Loucy (cell line): ENCODE results near the gene SLC39A10.

Source experiments
- H2AFZ ChIP-seq: fragments of 200-600 bp; sonication (generic); 2 replicates; pipeline ENCODE4 v1.6.0; 2016; ENCODE audit warnings: antibody characterized with exemption, mild to moderate bottlenecking, low read length, moderate library complexity
- H3F3A ChIP-seq: fragments of 200-600 bp; 2 replicates; pipeline ENCODE4 v1.6.0; 2016; ENCODE audit warnings: antibody characterized with exemption, low read depth, mild to moderate bottlenecking
- H3K27me3 ChIP-seq: fragments of 200-600 bp; sonication (generic); 2 replicates; pipeline ENCODE4 v1.6.1; 2014; ENCODE audit warnings: low read length, mild to moderate bottlenecking; ENCODE audit not compliant: insufficient read depth, poor library complexity, severe bottlenecking
- H3K36me3 ChIP-seq: fragments of 200-600 bp; sonication (generic); 2 replicates; pipeline ENCODE4 v1.6.1; 2016; ENCODE audit warnings: low read length; ENCODE audit not compliant: insufficient read depth
- H3K4me1 ChIP-seq: fragments of 200-600 bp; sonication (generic); 2 replicates; pipeline ENCODE4 v1.5.1; 2014; ENCODE audit warnings: low read length, mild to moderate bottlenecking; ENCODE audit not compliant: insufficient read depth, poor library complexity, severe bottlenecking
- H3K4me2 ChIP-seq: fragments of 200-600 bp; sonication (generic); 2 replicates; pipeline ENCODE4 v1.6.0; 2014; ENCODE audit warnings: antibody characterized with exemption, low read length, low read depth, mild to moderate bottlenecking; ENCODE audit not compliant: poor library complexity, severe bottlenecking
- H3K4me3 ChIP-seq: fragments of 200-600 bp; sonication (generic); 2 replicates; pipeline ENCODE4 v1.5.1; 2014; ENCODE audit warnings: low read length, mild to moderate bottlenecking, mixed read lengths; ENCODE audit not compliant: poor library complexity, severe bottlenecking
- H3K79me2 ChIP-seq: fragments of 200-600 bp; sonication (generic); 2 replicates; pipeline ENCODE4 v1.6.1; 2014; ENCODE audit warnings: low read length; ENCODE audit not compliant: insufficient read depth
- H3K9ac ChIP-seq: fragments of 200-600 bp; sonication (generic); 2 replicates; pipeline ENCODE4 v1.6.0; 2014; ENCODE audit warnings: mild to moderate bottlenecking, low read depth, low read length, moderate library complexity; ENCODE audit not compliant: poor library complexity, severe bottlenecking
- H3K9me2 ChIP-seq: fragments of 200-600 bp; sonication (generic); replicated peaks from 2 replicates; pipeline ENCODE4 v1.6.1; 2016; ENCODE audit warnings: low read depth, low read length, mixed read lengths
- H3K9me3 ChIP-seq: fragments of 200-600 bp; sonication (generic); 2 replicates; pipeline ENCODE4 v1.6.1; 2014; ENCODE audit warnings: mild to moderate bottlenecking, antibody characterized with exemption, low read length, low read depth; ENCODE audit not compliant: insufficient read depth
- H4K20me1 ChIP-seq: fragments of 200-600 bp; sonication (generic); 2 replicates; pipeline ENCODE4 v1.6.0; 2014; ENCODE audit warnings: antibody characterized with exemption, low read length, mild to moderate bottlenecking; ENCODE audit not compliant: insufficient read depth, poor library complexity, severe bottlenecking
- EZH2phosphoT487 ChIP-seq: fragments of 200-600 bp; IDR thresholded peaks from 2 replicates; pipeline ENCODE4 v1.6.1; 2018; ENCODE audit warnings: antibody characterized with exemption, mild to moderate bottlenecking, moderate library complexity, borderline replicate concordance
- TF ChIP-seq, protein P1 (sequence below): fragments of 200-600 bp; sonication (generic); conservative IDR thresholded peaks from 2 replicates; pipeline ENCODE4 v1.5.1; 2014; ENCODE audit warnings: mild to moderate bottlenecking, antibody characterized with exemption, low read length

SLC39A10 gene

DNA sequence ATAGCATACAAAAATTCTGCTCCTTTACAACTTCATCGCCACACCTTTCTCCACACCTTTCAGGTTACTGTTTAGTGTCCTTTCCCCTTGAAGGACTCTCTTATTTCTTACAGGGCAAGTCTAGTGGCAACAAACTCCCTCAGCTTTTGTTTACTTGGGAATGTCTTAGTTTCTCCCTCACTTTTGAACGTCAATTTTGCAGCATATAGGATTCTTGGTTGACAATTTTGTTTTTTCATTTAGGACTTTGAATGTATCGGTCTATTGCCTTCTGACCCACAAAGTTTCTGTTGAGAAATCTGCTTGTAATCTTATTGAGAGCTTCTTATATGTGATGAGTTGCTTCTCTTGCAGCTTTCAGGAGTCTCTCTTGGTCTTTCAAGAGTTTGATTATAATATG is 43.5 kb downstream of the SLC39A10 start:
- Histone ChIP-seq H3K4me1 (peaks cover 9% of the 10 kb centered on the region), H2AFZ (no peak overlapping the region), H3K4me2 (no peak overlapping the region), H3K4me3 (no peak overlapping the region), H3K27me3 (no peaks in the 10 kb centered on the region), H3K9me3 (peaks cover 23% of the 10 kb centered on the region), H3K9me2 (no peaks in the 10 kb centered on the region), H3K9ac (no peak overlapping the region), H3K36me3 (peaks cover 12% of the 10 kb centered on the region), H3F3A (no peaks in the 10 kb centered on the region), H4K20me1 (no peaks in the 10 kb centered on the region), H3K79me2 (peaks cover 32% of the 10 kb centered on the region)
- TF ChIP-seq, protein P1, sequence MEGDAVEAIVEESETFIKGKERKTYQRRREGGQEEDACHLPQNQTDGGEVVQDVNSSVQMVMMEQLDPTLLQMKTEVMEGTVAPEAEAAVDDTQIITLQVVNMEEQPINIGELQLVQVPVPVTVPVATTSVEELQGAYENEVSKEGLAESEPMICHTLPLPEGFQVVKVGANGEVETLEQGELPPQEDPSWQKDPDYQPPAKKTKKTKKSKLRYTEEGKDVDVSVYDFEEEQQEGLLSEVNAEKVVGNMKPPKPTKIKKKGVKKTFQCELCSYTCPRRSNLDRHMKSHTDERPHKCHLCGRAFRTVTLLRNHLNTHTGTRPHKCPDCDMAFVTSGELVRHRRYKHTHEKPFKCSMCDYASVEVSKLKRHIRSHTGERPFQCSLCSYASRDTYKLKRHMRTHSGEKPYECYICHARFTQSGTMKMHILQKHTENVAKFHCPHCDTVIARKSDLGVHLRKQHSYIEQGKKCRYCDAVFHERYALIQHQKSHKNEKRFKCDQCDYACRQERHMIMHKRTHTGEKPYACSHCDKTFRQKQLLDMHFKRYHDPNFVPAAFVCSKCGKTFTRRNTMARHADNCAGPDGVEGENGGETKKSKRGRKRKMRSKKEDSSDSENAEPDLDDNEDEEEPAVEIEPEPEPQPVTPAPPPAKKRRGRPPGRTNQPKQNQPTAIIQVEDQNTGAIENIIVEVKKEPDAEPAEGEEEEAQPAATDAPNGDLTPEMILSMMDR = no peak
- TF ChIP-seq EZH2phosphoT487 = no peak

DNA sequence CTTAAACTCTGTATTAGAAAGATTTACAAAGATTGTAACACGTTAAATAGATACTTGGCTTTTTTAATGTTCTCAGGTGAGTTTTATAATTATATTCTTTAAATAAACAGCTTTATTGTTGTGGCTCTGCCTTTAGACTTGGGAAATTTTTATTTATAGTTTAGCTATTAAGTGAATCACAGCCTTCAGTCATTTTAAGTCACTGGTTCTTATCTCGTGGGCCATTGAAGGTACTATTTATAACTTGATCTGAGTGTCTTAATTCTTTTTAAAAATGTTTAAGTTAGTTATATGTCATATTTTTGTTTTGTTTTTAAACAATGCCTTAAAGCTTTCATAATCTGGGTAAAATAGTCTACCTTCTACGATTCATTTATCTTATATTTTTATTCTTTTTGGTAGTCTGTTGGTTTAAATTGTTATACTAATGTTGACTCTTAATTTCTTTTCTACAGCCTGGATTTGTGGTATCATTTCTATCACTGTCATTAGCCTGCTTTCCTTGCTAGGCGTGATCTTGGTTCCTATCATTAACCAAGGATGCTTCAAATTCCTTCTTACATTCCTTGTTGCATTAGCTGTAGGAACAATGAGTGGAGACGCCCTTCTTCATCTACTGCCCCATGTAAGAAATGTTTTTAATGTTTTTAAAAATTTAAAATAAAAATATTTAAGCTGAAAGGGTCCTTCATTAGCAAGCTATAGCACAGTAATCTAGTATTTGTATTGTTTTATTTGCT is 49.3 kb downstream of the SLC39A10 start:
- Histone ChIP-seq H3K9ac (no peak overlapping the region), H3K9me2 (no peaks in the 10 kb centered on the region), H3K27me3 (no peaks in the 10 kb centered on the region), H3K9me3 (peaks cover 2% of the 10 kb centered on the region; the same call in 1 of the 2 replicates), H3K4me2 (no peak overlapping the region), H4K20me1 (no peaks in the 10 kb centered on the region), H3K4me3 (no peak overlapping the region), H2AFZ (no peak overlapping the region), H3K36me3 (peaks cover 20% of the 10 kb centered on the region), H3F3A (no peaks in the 10 kb centered on the region), H3K4me1 (no peaks in the 10 kb centered on the region), H3K79me2 (peaks cover 17% of the 10 kb centered on the region)
- TF ChIP-seq, protein P1 = no peak
- no peak for TF ChIP-seq EZH2phosphoT487

DNA sequence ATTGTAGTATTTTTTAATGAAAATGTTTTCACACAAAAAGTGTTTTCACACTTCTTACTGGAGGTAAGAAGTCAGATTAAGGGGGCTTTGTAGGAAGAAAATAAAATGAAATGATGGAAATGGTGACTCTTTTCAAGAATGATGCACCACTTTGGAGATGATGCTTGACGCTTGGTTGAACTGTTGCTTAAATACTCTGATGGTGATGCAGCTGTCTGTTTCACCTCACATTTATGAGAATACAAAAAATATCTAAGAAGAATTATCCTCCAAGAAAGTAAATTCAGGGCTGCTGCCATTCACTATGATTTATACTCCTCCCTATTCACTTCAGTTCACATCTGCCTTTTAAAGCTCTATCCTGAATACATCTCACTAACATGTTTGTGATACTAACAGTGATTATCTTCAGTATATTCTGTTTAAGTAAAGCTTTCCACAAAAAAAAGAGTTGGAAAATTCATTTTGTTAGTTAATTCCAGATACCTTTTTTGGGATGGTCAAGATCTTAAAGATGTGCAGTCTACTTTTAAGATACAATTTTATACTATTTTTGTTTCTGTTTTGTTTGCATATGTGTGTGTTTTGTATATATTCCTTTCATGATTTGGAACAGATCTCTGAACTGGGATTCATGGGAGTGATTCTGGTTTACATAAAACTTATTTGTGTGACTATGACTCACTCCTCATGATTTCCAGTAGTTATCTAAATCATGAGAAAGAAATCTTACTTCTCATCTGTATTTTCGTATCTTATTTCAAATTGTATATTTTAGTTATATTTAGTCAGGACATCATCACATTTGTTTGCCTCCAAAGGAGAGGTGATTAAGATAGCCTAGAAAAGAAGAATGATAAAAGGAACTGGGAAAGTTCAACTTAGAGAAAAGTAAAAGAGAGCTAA is 53.1 kb downstream of the SLC39A10 start:
- Histone ChIP-seq H3K36me3 (peaks cover 38% of the 10 kb centered on the region), H3K9me2 (no peaks in the 10 kb centered on the region), H2AFZ (no peak overlapping the region), H3K9ac (no peak overlapping the region), H3K27me3 (no peaks in the 10 kb centered on the region), H3K4me2 (no peak overlapping the region), H3F3A (no peaks in the 10 kb centered on the region), H3K79me2 (no peaks in the 10 kb centered on the region), H4K20me1 (no peaks in the 10 kb centered on the region), H3K9me3 (no peaks in the 10 kb centered on the region), H3K4me3 (no peak overlapping the region), H3K4me1 (no peaks in the 10 kb centered on the region)
- TF ChIP-seq, protein P1 = no peak
- TF ChIP-seq EZH2phosphoT487 = no peak
